Measurements from ENCODE around the gene DIRAS2.
"Not testable (repeated sequence)": the region's sequence is repeated elsewhere in the genome, so short reads cannot be mapped to it uniquely, and the experiment has no call there.

Gene DIRAS2

DNA sequence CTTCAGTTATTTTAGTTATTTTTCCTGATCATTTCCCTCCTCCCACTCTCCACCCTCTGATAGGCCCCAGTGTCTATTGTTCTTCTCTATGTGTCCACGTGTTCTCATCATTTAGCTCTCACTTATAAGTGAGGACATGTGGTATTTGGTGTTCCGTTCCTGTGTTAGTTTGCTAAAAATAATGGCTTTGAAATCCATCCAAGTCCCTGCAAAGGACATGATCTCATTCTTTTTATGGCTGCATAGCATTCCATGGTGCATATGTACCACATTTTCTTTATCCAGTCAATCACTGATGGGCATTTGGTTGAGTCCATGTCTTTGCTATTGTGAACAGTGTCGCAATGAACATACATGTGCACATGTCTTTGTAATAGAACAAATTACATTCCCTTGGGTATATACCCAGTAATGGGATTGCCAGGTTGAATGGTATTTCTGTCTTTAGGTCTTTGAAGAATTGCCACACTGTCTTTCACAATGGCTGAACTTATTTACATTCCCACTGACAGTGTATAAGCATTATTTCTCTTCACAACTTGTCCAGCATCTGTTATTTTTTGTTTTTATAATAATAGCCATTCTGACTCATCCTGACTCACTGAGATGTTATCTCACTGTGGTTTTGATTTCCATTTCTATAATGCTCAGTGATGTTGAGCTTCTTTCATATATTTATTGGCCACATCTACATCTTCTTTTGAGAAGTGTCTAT lies 17.2 kb upstream of the DIRAS2 start:
- H3K4me3 Mint-ChIP-seq, result no peak overlapping the region
- H3K4me1 Mint-ChIP-seq, result no peaks in the 10 kb centered on the region
- no peak for DNase-seq
- TF ChIP-seq CTCF (IDR thresholded peaks at IDR 0.05), result no peak
- peaks cover 23% of the 10 kb centered on the region for H3K9me3 Mint-ChIP-seq
- H3K27ac Mint-ChIP-seq, result no peak overlapping the region
- H3K27me3 Mint-ChIP-seq (ENCODE audit: low read depth, poor library complexity), result no peaks in the 10 kb centered on the region
- H3K36me3 Mint-ChIP-seq (ENCODE audit: low read depth), result no peaks in the 10 kb centered on the region

DNA sequence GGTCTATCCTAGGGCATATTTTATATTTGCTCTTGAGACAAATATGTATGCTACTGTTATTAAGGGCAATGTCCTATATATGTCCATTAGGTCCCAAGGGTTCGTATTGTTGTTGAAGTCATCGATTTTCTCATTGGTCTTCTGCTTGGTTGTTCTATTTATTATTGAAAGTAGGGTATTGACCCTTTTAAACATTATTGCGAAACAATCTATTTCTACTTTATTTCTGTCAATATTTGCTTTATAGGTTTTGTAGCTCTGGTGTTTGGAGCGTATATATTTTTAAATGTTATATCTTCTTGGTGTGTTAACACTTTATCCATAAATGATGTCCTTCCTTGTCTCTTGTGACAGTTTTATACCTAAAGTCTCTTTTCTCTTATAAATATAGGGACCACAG lies 16.2 kb upstream of the DIRAS2 start:
- H3K27ac Mint-ChIP-seq, result no peak overlapping the region
- peaks cover 15% of the 10 kb centered on the region for H3K9me3 Mint-ChIP-seq
- H3K27me3 Mint-ChIP-seq (ENCODE audit: low read depth, poor library complexity), result no peaks in the 10 kb centered on the region
- DNase-seq, result no peak
- H3K4me1 Mint-ChIP-seq, result no peaks in the 10 kb centered on the region
- no peak for TF ChIP-seq CTCF (IDR thresholded peaks at IDR 0.05)
- H3K36me3 Mint-ChIP-seq (ENCODE audit: low read depth), result no peaks in the 10 kb centered on the region
- no peak overlapping the region for H3K4me3 Mint-ChIP-seq

DNA sequence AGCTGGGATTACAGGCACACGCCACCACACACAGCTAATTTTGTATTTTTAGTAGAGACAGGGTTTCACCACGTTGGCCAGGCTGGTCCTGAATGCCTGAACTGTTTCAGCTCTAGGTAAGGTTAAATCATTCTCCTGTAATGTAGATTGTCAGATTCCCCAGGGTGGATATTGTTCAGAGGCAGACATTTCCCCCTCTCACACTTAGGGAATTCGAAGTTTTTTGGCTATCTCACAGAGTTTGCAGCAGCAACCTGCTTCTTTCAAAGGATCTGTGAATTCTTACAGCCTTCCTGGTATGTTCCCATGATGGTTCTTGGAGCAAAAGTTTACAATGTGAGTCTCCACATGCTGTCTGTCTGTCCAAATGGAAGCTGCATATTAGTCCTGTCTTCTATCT lies 15.6 kb upstream of the DIRAS2 start:
- Mint-ChIP-seq H3K36me3 (ENCODE audit: low read depth) (no peaks in the 10 kb centered on the region), H3K4me1 (no peaks in the 10 kb centered on the region), H3K4me3 (no peak overlapping the region), H3K27me3 (ENCODE audit: low read depth, poor library complexity) (no peaks in the 10 kb centered on the region), H3K27ac (no peak overlapping the region), H3K9me3 (peaks cover 12% of the 10 kb centered on the region)
- DNase-seq, result no peak
- TF ChIP-seq CTCF (IDR thresholded peaks at IDR 0.05), result no peak

DNA sequence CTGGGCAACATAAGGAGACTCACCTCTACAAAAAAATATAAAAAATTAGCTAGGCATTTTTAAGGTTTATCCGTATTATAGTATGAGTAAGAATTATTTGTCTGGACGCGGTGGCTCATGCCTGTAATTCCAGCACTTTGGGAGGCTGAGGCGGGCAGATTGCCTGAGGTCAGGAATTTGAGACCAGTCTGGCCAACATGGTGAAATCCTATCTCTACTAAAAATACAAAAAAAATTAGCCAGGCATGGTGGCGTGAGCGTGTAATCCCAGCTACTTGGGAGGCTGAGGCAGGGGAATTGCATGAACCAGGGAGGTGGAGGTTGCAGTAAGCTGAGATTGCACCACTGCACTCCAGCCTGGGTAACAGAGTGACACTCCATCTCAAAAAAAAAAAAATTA lies 14.3 kb upstream of the DIRAS2 start:
- H3K27me3 Mint-ChIP-seq (ENCODE audit: low read depth, poor library complexity); H3K27ac Mint-ChIP-seq; H3K4me1 Mint-ChIP-seq; H3K36me3 Mint-ChIP-seq (ENCODE audit: low read depth); DNase-seq; H3K4me3 Mint-ChIP-seq: not testable (repeated sequence)
- peaks cover 16% of the 10 kb centered on the region for H3K9me3 Mint-ChIP-seq

DNA sequence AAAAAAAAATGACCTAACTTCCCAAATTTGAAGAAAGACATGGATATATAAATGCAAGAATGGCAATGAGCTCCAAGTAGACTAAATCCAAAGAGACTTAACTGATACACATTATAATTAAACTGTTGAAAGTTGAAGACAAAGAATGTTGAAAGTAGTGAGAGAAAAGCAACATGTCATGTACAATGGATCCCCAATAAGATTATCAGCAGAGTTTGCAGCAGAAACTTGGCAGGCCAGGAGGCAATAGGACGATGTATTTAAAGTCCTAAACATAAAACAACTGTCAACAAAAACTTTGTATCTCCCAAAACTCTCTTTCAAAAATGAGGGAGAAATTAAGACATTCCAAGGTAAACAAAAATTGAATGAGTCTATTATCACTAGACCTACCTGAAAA lies 8.6 kb upstream of the DIRAS2 start:
- H3K4me3 Mint-ChIP-seq, result no peak overlapping the region
- peaks cover 6% of the 10 kb centered on the region for H3K27me3 Mint-ChIP-seq (ENCODE audit: low read depth, poor library complexity)
- H3K9me3 Mint-ChIP-seq, result peaks cover 33% of the 10 kb centered on the region
- DNase-seq, result no peak
- H3K36me3 Mint-ChIP-seq (ENCODE audit: low read depth), result peaks cover 6% of the 10 kb centered on the region
- H3K4me1 Mint-ChIP-seq, result no peaks in the 10 kb centered on the region
- TF ChIP-seq CTCF (IDR thresholded peaks at IDR 0.05), result no peak
- H3K27ac Mint-ChIP-seq, result no peak overlapping the region

GRCh38 chr9:90647843-90648242 lies 5.2 kb upstream of the DIRAS2 start:
- peaks cover 3% of the 10 kb centered on the region for H3K4me1 Mint-ChIP-seq
- H3K27me3 Mint-ChIP-seq (ENCODE audit: low read depth, poor library complexity), result peaks cover 10% of the 10 kb centered on the region
- peaks cover 26% of the 10 kb centered on the region for H3K9me3 Mint-ChIP-seq
- no peak for TF ChIP-seq CTCF (IDR thresholded peaks at IDR 0.05)
- H3K4me3 Mint-ChIP-seq, result no peak overlapping the region
- no peak overlapping the region for H3K27ac Mint-ChIP-seq
- peaks cover 6% of the 10 kb centered on the region for H3K36me3 Mint-ChIP-seq (ENCODE audit: low read depth)
- DNase-seq, result no peak
